Measurements from ENCODE around the gene FOXJ2.
A peak's percentile ranks its signal among the peaks of the same experiment; 100 is the strongest.
"Not testable (repeated sequence)": the region's sequence is repeated elsewhere in the genome, so short reads cannot be mapped to it uniquely, and the experiment has no call there.

FOXJ2 gene

DNA sequence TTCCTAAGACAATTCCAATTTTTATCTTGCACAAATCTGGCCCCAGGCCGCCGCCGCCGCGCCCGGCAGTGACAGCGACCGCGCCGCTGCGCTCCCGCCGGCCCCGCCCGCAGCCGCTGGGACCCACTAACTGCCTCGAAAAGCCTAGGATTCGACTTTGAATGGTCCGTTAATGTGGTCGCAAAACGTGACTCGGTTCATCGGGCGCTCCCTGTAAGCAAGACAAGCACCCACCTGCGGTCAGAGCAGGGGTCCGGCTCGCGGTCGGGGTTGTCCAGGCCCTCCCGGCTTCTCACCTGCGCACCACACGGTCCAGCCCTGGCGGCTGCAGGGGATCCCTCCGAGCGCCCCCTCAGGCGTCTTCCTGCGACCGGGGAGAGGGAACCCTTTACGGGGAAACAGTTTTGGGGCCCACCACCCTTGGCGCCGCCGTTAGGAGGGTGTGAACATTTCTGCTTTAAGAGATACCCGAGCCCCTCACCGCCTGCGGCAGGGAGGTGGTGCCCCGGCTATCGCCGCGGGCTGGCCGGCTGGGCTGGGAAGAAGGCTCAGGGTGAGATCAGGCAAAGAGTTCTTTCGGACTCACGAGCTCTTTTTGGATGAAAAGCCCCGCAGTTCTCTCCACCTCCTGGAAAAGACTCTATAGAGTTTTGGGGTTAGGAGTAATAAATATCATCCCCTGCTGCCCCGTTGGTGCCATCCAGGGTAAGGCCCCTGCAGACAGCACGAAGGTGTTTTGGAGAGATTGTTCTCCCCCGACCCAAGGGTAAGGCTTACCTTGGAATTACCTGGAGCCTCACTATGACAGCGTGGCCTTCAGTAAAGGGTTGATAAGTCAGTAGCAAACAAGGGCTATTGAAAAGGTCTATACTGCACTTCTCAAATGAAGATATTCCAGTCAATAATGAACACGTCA, 13.6 kb upstream of the FOXJ2 start:
- H3K4me3 ChIP-seq (replicated peaks in 1 of 2; ENCODE audit: low read depth in 2 of 2, low read length in 2 of 2), result peak overlapping the region; percentile 10 to 21
- TF ChIP-seq, protein P1, sequence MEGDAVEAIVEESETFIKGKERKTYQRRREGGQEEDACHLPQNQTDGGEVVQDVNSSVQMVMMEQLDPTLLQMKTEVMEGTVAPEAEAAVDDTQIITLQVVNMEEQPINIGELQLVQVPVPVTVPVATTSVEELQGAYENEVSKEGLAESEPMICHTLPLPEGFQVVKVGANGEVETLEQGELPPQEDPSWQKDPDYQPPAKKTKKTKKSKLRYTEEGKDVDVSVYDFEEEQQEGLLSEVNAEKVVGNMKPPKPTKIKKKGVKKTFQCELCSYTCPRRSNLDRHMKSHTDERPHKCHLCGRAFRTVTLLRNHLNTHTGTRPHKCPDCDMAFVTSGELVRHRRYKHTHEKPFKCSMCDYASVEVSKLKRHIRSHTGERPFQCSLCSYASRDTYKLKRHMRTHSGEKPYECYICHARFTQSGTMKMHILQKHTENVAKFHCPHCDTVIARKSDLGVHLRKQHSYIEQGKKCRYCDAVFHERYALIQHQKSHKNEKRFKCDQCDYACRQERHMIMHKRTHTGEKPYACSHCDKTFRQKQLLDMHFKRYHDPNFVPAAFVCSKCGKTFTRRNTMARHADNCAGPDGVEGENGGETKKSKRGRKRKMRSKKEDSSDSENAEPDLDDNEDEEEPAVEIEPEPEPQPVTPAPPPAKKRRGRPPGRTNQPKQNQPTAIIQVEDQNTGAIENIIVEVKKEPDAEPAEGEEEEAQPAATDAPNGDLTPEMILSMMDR (IDR thresholded peaks at IDR 0.05; ENCODE audit: low read depth, low read length), result no peak
- DNase-seq (ENCODE audit: low read depth in 2 of 2), result no peak

- TF ChIP-seq, protein P1 (IDR thresholded peaks at IDR 0.05; ENCODE audit: low read depth, low read length), result no peak
- DNase-seq (ENCODE audit: low read depth in 2 of 2), result peak; percentile 100
- H3K4me3 ChIP-seq (replicated peaks in 1 of 2; ENCODE audit: low read depth in 2 of 2, low read length in 2 of 2), result peak overlapping the region; percentile 75 to 78
Observed at GRCh38 chr12:8026291-8026900, 6.1 kb upstream of the FOXJ2 start.

DNA sequence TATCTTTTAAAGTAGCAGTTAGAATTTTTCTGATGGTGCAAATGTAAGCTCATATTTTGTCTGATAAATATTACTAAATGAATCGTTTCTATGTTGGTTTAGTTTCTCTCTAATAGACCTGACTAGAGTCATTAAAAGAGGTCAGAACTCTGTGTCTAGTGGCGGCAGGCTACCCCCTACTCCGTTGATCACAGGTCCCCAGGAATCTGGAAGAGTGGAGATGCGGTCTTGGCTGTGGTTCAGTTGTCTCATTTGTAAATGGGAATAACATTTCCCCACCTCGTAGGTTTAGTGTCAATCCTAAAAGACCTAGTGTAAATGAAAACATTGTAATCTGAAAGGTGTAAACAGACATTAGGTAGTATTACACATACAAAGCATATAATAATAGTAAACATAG, 4.7 kb upstream of the FOXJ2 start:
- DNase-seq (ENCODE audit: low read depth in 2 of 2), result no peak
- TF ChIP-seq, protein P1 (IDR thresholded peaks at IDR 0.05; ENCODE audit: low read depth, low read length), result no peak
- no peak overlapping the region for H3K4me3 ChIP-seq (replicated peaks in 1 of 2; ENCODE audit: low read depth in 2 of 2, low read length in 2 of 2)

DNA sequence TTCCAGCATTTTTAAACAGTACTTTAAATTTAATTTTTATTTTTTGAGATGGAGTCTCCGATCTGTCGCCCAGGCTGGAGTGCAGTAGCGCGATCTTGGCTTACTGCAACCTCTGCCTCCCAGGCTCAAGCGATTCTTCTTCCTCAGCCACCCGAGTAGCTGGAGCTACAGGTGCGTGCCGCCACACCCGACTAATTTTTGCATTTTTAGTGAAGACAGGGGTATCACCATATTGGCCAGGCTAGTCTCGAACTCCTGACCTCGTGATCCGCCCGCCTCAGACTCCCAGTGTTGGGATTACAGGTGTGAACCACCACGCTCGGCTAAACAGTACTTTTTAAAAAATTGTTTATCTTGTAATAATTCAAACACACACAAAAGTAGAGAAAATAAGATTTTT, 4.2 kb upstream of the FOXJ2 start:
- TF ChIP-seq, protein P1 (IDR thresholded peaks at IDR 0.05; ENCODE audit: low read depth, low read length), result no peak
- H3K4me3 ChIP-seq (replicated peaks in 1 of 2; ENCODE audit: low read depth in 2 of 2, low read length in 2 of 2), result no peak overlapping the region
- no peak for DNase-seq (ENCODE audit: low read depth in 2 of 2)

DNA sequence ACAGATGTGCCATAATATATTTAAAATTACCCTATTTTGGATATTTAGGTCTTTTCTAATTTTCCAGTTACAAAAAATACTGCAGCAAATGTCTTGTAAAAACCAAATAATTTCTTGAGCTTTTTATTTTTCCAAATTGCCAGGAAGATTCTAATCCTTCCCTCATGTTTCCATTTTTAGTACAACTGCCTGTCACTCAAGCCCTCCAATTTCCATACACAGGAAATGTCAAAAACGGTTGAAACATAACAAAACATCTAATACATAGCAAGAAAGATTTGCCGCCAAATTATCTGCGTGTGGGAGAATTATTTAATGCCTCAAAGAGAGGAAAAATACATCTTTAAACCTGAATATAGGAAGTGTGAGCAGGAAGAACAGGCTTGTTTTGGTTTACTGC, 2.3 kb upstream of the FOXJ2 start:
- no peak for DNase-seq (ENCODE audit: low read depth in 2 of 2)
- H3K4me3 ChIP-seq (replicated peaks in 1 of 2; ENCODE audit: low read depth in 2 of 2, low read length in 2 of 2), result no peak overlapping the region
- TF ChIP-seq, protein P1 (IDR thresholded peaks at IDR 0.05; ENCODE audit: low read depth, low read length), result no peak

GRCh38 chr12:8031017-8031416, 1.5 kb upstream of the FOXJ2 start:
- H3K4me3 ChIP-seq (replicated peaks in 1 of 2; ENCODE audit: low read depth in 2 of 2, low read length in 2 of 2); DNase-seq (ENCODE audit: low read depth in 2 of 2): not testable (repeated sequence)

DNA sequence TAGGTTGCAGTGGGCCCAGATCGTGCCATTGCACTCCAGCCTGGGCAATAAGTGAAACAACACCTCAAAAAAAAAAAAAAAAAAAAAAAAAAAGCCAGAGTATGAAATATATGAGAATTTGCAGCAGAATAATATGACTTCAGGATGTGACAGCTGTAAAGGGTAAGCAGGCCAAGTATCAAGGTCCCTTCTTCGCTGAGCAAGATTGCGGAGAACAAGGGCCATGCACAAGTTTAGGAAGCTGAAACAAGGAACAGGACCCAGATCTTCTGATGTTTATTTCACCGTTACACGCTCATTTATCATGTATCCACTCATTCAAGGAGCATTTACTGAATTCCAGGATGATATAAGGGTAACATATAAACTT, 659 bp upstream of the FOXJ2 start:
- TF ChIP-seq, protein P1 (IDR thresholded peaks at IDR 0.05; ENCODE audit: low read depth, low read length), result no peak
- peak overlapping the region; percentile 46 to 88 for H3K4me3 ChIP-seq (replicated peaks in 1 of 2; ENCODE audit: low read depth in 2 of 2, low read length in 2 of 2)
- DNase-seq (ENCODE audit: low read depth in 2 of 2), result peak in 1 of 2 donors; percentile 12
